DMS53 (cell line): ENCODE results near the gene IL2RG.

ENCODE experiments used
- DNase-seq: peaks from one replicate; lab custom pipeline; 2025; lab: John Stamatoyannopoulos, UW

The IL2RG gene

DNA sequence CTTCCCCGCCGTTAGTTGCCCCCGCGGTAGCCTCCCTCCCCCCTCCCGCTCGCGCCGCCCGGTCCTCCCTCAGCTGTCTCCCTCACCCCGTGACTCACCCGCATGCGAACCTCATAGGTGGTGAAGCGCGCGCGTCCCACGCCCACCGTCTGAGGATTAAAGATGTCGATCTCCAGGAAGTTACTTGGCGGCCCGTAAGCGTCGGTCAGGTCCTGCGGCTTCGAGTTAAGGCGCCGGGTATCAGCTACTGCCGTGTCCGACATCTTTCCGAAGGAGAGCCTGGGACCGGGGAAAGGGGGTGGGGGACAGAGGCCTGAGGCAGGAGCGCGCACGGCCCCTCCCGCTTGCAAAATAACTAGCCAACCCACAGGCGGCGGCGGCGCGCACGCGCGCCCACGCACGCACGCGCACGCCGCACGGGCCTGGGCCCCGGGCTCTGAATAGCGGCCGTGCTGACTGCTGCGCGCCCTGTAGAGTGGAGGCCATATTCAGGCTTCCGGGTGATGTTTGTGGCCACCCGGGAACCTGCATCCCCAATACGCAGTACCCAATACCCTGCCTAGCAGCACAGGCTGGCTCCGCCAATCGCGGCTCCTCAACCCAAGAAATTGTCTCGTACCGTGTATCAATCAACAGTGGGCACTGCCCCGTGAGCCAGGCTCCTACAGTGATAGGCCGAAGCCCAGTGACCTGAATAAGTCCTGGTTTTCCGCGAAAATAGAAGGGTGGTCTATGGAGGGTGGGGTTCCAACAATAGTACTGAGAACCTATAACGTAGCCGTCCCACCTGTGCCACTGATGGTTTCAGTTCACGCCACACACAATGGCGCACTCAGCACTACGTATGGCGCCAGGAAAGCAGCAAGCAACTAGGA, 43.1 kb downstream of the IL2RG start, which contains the start of gene SNX12:
Gene SNX12 (minus strand): TSS at position 291 of the 875 bp plus-strand sequence. CDS start 28 bp downstream, at position 263.
- DNase-seq, result peak; percentile 98

DNA sequence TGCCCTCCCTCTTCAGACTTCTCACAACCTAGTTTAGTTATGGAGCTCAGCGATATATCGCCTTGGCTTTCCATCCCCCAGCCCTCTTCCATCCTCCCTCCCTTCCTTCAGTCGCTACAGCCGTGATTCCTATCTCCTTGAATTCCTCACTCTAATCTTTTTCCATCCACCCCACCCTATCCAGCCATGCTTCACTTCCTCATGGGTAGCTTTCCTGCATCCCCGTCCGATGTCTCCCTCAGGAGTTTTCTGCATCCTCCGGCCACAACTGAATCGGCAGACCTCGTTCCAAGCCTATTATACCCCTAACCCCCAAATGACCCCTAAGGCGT, 43.7 kb downstream of the IL2RG start:
- DNase-seq, result no peak

DNA sequence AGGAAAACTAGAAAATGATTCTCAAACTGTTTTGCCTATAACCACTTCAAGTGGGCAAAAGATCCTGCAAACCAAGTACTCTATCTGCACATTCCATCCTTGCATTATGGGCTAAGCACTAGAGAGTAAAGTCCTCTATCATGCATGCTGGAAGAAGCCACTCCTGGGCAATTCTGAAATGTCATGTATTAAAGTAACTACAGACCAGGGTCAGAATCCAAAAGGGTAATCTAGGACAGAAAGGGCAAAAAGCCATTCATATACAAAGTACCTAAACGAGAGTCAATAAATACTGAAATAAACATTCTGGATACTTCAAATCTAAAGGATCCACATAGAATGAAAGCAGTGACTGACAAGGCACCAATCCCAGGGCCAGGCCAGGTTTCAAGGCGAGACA, 44.3 kb downstream of the IL2RG start:
- no peak for DNase-seq

DNA sequence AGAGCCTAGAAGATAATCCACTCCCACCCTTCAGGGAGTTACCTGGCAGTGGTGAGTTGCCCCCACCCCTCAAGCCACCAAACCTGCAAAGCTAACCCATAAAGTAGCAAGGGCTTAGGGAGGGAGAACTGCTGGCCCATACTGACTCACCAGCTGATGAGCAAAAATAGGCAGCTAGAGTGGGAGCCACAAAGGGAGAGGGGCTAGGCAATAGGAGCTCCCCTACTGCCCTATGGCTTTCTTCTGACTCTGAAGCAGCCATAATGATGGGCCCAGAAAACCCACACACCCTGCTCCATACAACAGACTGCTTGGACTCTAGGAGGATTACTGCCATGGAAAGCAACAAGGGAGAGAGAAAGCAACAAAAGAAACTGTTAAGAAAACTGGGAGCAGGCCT, 51.2 kb downstream of the IL2RG start:
- DNase-seq, result no peak

DNA sequence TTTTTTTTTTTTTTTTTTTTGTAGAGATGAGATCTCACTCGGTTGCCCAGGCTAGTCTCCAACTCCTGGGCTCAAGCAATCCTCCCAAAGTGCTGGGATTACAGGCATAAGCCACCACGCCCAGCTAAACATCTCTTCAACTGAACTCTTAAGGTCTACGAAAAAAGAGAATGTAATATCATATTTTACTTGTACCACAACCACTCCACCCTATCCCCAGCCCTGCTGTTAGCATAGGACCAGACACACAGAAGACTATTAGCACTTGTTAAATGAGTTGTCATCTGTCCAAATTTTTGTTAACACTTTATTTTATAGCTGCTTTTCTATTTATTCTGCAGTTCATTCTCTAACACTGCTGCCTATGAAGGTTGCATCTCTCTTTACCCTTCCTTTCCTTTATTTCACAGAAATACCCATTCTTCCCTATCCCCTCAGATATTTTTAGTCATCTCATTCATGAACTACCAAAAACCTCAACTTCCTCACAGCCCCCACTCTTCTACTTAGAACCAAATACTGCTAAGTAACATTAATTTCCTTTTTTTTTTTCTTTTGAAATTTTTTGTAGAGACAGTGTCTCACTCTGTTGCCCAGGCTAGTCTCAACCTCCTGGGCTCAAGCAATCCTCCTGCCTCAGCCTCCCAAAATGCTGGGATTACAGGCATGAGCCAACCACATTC, 53.4 kb downstream of the IL2RG start:
- DNase-seq, result no peak
